Measurements from ENCODE around the gene SHC4. TPM values are rescaled to one million over a fixed set of nuclear protein-coding genes. Genes with fewer than 3 reads are reported as not detected.

Gene SHC4
- total RNA-seq, 1 experiment from 2014 or later, result 0.63 TPM

DNA sequence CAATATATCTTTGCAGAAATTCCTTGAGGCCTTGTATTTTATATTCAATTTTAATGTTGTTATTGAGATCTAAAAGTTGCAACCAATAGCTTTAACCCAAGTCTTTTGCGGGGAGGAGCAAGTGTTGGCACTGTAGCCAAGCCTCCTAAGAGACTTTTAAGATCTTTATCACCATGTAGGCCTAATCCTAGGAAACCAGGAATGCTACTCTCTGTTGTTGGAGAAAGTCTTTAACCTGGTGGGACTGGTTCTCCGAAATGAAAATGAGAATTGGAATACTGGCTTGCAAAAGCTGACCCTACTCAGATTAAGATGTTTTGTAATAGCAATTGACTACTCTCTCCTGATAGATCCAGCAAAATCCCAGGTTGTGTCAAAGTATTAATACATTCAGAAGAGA lies 25.8 kb downstream of the SHC4 start (continued):
- TF ChIP-seq, protein P1, sequence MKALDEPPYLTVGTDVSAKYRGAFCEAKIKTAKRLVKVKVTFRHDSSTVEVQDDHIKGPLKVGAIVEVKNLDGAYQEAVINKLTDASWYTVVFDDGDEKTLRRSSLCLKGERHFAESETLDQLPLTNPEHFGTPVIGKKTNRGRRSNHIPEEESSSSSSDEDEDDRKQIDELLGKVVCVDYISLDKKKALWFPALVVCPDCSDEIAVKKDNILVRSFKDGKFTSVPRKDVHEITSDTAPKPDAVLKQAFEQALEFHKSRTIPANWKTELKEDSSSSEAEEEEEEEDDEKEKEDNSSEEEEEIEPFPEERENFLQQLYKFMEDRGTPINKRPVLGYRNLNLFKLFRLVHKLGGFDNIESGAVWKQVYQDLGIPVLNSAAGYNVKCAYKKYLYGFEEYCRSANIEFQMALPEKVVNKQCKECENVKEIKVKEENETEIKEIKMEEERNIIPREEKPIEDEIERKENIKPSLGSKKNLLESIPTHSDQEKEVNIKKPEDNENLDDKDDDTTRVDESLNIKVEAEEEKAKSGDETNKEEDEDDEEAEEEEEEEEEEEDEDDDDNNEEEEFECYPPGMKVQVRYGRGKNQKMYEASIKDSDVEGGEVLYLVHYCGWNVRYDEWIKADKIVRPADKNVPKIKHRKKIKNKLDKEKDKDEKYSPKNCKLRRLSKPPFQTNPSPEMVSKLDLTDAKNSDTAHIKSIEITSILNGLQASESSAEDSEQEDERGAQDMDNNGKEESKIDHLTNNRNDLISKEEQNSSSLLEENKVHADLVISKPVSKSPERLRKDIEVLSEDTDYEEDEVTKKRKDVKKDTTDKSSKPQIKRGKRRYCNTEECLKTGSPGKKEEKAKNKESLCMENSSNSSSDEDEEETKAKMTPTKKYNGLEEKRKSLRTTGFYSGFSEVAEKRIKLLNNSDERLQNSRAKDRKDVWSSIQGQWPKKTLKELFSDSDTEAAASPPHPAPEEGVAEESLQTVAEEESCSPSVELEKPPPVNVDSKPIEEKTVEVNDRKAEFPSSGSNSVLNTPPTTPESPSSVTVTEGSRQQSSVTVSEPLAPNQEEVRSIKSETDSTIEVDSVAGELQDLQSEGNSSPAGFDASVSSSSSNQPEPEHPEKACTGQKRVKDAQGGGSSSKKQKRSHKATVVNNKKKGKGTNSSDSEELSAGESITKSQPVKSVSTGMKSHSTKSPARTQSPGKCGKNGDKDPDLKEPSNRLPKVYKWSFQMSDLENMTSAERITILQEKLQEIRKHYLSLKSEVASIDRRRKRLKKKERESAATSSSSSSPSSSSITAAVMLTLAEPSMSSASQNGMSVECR (CRISPR knock-in tag; IDR thresholded peaks at IDR 0.05; ENCODE audit: borderline replicate concordance), result no peak
- no peak for TF ChIP-seq RORB (CRISPR knock-in tag; IDR thresholded peaks at IDR 0.05)
- TF ChIP-seq ZNF263 (CRISPR knock-in tag; IDR thresholded peaks at IDR 0.05; ENCODE audit: low read depth), result no peak
- TF ChIP-seq ATF1 (CRISPR knock-in tag; IDR thresholded peaks at IDR 0.05), result no peak
- TF ChIP-seq ZNF317 (CRISPR knock-in tag; IDR thresholded peaks at IDR 0.05; ENCODE audit: borderline replicate concordance, low read depth), result no peak
- no peak for TF ChIP-seq NR2C2 (CRISPR knock-in tag; IDR thresholded peaks at IDR 0.05)
- no peak for TF ChIP-seq PRRX2 (CRISPR knock-in tag; IDR thresholded peaks at IDR 0.05)

DNA sequence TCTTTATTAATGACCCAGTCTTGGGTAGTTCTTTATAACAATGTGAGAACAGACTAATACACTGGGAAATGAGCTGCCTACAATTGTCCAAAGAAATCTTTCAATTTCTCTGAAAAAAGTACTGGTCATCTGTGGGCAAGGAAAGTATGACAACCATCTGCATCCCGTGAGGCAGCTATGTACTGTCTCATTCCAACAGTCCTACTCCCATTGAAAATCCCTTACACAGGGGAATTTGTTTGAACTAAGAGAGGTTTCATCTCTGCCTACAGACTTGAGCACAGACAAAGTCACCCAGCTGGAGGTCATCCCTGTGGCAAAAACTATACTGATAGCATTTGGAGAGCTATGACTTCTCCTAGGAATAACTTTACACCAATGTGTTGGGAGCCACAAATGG lies 27.1 kb downstream of the SHC4 start:
- no peak for ATAC-seq
- DNase-seq (ENCODE audit: low spot score), result no peak

GRCh38 chr15:48935236-48935635 lies 28.5 kb downstream of the SHC4 start:
- Mint-ChIP-seq H3K4me3 (no peak overlapping the region), H3K36me3 (no peaks in the 10 kb centered on the region), H3K27me3 (ENCODE audit: low read depth) (no peaks in the 10 kb centered on the region), H3K9me3 (no peaks in the 10 kb centered on the region), H3K27ac (no peak overlapping the region), H3K4me1 (no peaks in the 10 kb centered on the region)
- TF ChIP-seq, protein P2, sequence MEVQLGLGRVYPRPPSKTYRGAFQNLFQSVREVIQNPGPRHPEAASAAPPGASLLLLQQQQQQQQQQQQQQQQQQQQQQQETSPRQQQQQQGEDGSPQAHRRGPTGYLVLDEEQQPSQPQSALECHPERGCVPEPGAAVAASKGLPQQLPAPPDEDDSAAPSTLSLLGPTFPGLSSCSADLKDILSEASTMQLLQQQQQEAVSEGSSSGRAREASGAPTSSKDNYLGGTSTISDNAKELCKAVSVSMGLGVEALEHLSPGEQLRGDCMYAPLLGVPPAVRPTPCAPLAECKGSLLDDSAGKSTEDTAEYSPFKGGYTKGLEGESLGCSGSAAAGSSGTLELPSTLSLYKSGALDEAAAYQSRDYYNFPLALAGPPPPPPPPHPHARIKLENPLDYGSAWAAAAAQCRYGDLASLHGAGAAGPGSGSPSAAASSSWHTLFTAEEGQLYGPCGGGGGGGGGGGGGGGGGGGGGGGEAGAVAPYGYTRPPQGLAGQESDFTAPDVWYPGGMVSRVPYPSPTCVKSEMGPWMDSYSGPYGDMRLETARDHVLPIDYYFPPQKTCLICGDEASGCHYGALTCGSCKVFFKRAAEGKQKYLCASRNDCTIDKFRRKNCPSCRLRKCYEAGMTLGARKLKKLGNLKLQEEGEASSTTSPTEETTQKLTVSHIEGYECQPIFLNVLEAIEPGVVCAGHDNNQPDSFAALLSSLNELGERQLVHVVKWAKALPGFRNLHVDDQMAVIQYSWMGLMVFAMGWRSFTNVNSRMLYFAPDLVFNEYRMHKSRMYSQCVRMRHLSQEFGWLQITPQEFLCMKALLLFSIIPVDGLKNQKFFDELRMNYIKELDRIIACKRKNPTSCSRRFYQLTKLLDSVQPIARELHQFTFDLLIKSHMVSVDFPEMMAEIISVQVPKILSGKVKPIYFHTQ (CRISPR knock-in tag; IDR thresholded peaks at IDR 0.05), result no peak
- TF ChIP-seq CREB1 (CRISPR knock-in tag; IDR thresholded peaks at IDR 0.05) (no peak), GTF2I (CRISPR knock-in tag; conservative IDR thresholded peaks at IDR 0.05) (no peak), SMAD4 (CRISPR knock-in tag; IDR thresholded peaks at IDR 0.05) (no peak), MXD4 (CRISPR knock-in tag; IDR thresholded peaks at IDR 0.05; ENCODE audit: borderline replicate concordance) (no peak), CREM (CRISPR knock-in tag; IDR thresholded peaks at IDR 0.05) (no peak), NR3C1 (CRISPR knock-in tag; conservative IDR thresholded peaks at IDR 0.05; ENCODE audit: low read depth) (no peak), GRHL2 (CRISPR knock-in tag; IDR thresholded peaks at IDR 0.05; ENCODE audit: insufficient replicate concordance, severe bottlenecking) (no peak), SP1 (CRISPR knock-in tag; conservative IDR thresholded peaks at IDR 0.05) (no peak), RORB (CRISPR knock-in tag; IDR thresholded peaks at IDR 0.05) (no peak), IRF2 (CRISPR knock-in tag; IDR thresholded peaks at IDR 0.05; ENCODE audit: borderline replicate concordance, low read depth) (no peak), CTCF (IDR thresholded peaks at IDR 0.05) (no peak), ZNF396 (CRISPR knock-in tag; IDR thresholded peaks at IDR 0.05; ENCODE audit: borderline replicate concordance) (no peak), SOX15 (CRISPR knock-in tag; IDR thresholded peaks at IDR 0.05) (no peak)
- TF ChIP-seq, protein P3, sequence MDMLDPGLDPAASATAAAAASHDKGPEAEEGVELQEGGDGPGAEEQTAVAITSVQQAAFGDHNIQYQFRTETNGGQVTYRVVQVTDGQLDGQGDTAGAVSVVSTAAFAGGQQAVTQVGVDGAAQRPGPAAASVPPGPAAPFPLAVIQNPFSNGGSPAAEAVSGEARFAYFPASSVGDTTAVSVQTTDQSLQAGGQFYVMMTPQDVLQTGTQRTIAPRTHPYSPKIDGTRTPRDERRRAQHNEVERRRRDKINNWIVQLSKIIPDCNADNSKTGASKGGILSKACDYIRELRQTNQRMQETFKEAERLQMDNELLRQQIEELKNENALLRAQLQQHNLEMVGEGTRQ (CRISPR knock-in tag; IDR thresholded peaks at IDR 0.05), result no peak
- TF ChIP-seq, protein P4, sequence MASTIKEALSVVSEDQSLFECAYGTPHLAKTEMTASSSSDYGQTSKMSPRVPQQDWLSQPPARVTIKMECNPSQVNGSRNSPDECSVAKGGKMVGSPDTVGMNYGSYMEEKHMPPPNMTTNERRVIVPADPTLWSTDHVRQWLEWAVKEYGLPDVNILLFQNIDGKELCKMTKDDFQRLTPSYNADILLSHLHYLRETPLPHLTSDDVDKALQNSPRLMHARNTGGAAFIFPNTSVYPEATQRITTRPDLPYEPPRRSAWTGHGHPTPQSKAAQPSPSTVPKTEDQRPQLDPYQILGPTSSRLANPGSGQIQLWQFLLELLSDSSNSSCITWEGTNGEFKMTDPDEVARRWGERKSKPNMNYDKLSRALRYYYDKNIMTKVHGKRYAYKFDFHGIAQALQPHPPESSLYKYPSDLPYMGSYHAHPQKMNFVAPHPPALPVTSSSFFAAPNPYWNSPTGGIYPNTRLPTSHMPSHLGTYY (CRISPR knock-in tag; IDR thresholded peaks at IDR 0.05), result no peak
- TF ChIP-seq, protein P5, sequence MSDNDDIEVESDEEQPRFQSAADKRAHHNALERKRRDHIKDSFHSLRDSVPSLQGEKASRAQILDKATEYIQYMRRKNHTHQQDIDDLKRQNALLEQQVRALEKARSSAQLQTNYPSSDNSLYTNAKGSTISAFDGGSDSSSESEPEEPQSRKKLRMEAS (CRISPR knock-in tag; IDR thresholded peaks at IDR 0.05), result no peak
- no peak for DNase-seq (ENCODE audit: low spot score)
- POLR2A ChIA-PET, result no interaction called here
- CTCF ChIA-PET, result interaction anchor here (1.0 kb wide), 2 partner anchors 19 to 100 kb away, joined by 3 to 6 read pairs; no protein-coding TSS in a partner anchor
- ATAC-seq, result no peak

More for the DNA sequence above, 27.1 kb downstream of the SHC4 start:
- POLR2A ChIA-PET, result no interaction called here
- no peaks in the 10 kb centered on the region for H3K27me3 Mint-ChIP-seq (ENCODE audit: low read depth)
- no peak overlapping the region for H3K4me3 Mint-ChIP-seq
- TF ChIP-seq CBFB (CRISPR knock-in tag; IDR thresholded peaks at IDR 0.05; ENCODE audit: low read depth), result no peak
- no peak overlapping the region for H3K27ac Mint-ChIP-seq
- H3K4me1 Mint-ChIP-seq, result no peaks in the 10 kb centered on the region
- CTCF ChIA-PET, result no interaction called here
- H3K9me3 Mint-ChIP-seq, result no peaks in the 10 kb centered on the region
- no peaks in the 10 kb centered on the region for H3K36me3 Mint-ChIP-seq
